Measurements from ENCODE around the gene ATOSB.
A peak's percentile ranks its signal among the peaks of the same experiment; 100 is the strongest.

Gene ATOSB

GRCh38 chr9:35085078-35085477 lies 30.6 kb downstream of the ATOSB start:
- DNase-seq: no peak

GRCh38 chr9:35079426-35080341 lies 36.0 kb downstream of the ATOSB start, which contains the start of gene FANCG:
TSS of gene FANCG (minus strand) at chr9:35079942. CDS start at chr9:35079524, 418 bp downstream.
- DNase-seq: peak; percentile 68 to 72

GRCh38 chr9:35079041-35079425 lies 36.6 kb downstream of the ATOSB start:
- no peak for DNase-seq

- DNase-seq: no peak
Measured at GRCh38 chr9:35078066-35078465, 37.6 kb downstream of the ATOSB start.

GRCh38 chr9:35076848-35077247 lies 38.8 kb downstream of the ATOSB start:
- no peak for DNase-seq

- DNase-seq: no peak
Measured at GRCh38 chr9:35075358-35075757, 40.3 kb downstream of the ATOSB start.

- no peak for DNase-seq
Measured at GRCh38 chr9:35074791-35075190, 40.9 kb downstream of the ATOSB start.

GRCh38 chr9:35074141-35074540 lies 41.5 kb downstream of the ATOSB start:
- no peak for DNase-seq

- no peak for DNase-seq
Measured at GRCh38 chr9:35073279-35073612, 42.4 kb downstream of the ATOSB start.

GRCh38 chr9:35072461-35073278 lies 43.0 kb downstream of the ATOSB start, which contains the start of gene VCP:
TSS of gene VCP (minus strand) at chr9:35072625. CDS start at chr9:35072353, 272 bp downstream.
- peak; percentile 76 to 82 for DNase-seq

- DNase-seq: peak; percentile 7 to 13
Measured at GRCh38 chr9:35071814-35072460, 43.7 kb downstream of the ATOSB start.

- no peak for DNase-seq
Measured at GRCh38 chr9:35070823-35071813, 44.5 kb downstream of the ATOSB start.

- no peak for DNase-seq
Measured at GRCh38 chr9:35069020-35069419, 46.6 kb downstream of the ATOSB start.

- no peak for DNase-seq
Measured at GRCh38 chr9:35067056-35067455, 48.6 kb downstream of the ATOSB start.

GRCh38 chr9:35060548-35061207 lies 55.0 kb downstream of the ATOSB start:
- DNase-seq: no peak

GRCh38 chr9:35059438-35059837 lies 56.2 kb downstream of the ATOSB start:
- no peak for DNase-seq

GRCh38 chr9:35057271-35057620 lies 58.4 kb downstream of the ATOSB start:
- no peak for DNase-seq

- DNase-seq: no peak
Measured at GRCh38 chr9:35056571-35057270, 58.9 kb downstream of the ATOSB start.

- DNase-seq: no peak
Measured at GRCh38 chr9:35054871-35055644, 60.6 kb downstream of the ATOSB start.

All from NCI-H187 (cell line).